Body of pancreas (tissue), 4 donors: ENCODE results near the gene TAGLN2.
A peak's percentile ranks its signal among the peaks of the same experiment; 100 is the strongest.

ENCODE experiments used
- CTCF ChIP-seq, 7 experiments: fragments of 450-650 bp in 4 of 7; fragments of 200-600 bp in 3 of 7; sonication (generic) in 3 of 7; IDR thresholded peaks; one replicate each; pipeline ENCODE4 v1.5.1; 2016 to 2019; ENCODE audit warnings: antibody characterized with exemption in 7 of 7
- POLR2A ChIP-seq, 3 donors: fragments of 450-650 bp; IDR thresholded peaks; one replicate each; pipeline ENCODE4 v1.6.1; 2016; ENCODE audit warnings: antibody characterized with exemption in 3 of 3, mild to moderate bottlenecking in 2 of 3

GRCh38 chr1:159924791-159925718 lies at the start of gene TAGLN2:
- peak; percentile 97 to 99 (median 99) for TF ChIP-seq POLR2A (IDR thresholded peaks at IDR 0.05)
- TF ChIP-seq CTCF (IDR thresholded peaks at IDR 0.05), result peak in 1 of 7 experiments; percentile 15
